Muscle of leg (tissue), 11 donors: Measurements from ENCODE around the gene OR8K3. TPM values are rescaled to one million over a fixed set of nuclear protein-coding genes. Genes with fewer than 3 reads are reported as not detected.

Experiments used
- DNase-seq: peaks from one replicate; pipeline ENCODE4 v3.0.0; 2013
- H3K27ac ChIP-seq: one replicate; pipeline ENCODE4 v1.5.1; 2013; ENCODE audit warnings: mild to moderate bottlenecking, low read length, control low read depth
- H3K27me3 ChIP-seq: one replicate; pipeline ENCODE4 v1.6.1; 2013; ENCODE audit warnings: low read length; ENCODE audit not compliant: control insufficient read depth, insufficient read depth
- H3K36me3 ChIP-seq: one replicate; pipeline ENCODE4 v1.6.1; 2013; ENCODE audit warnings: low read length; ENCODE audit not compliant: control insufficient read depth, insufficient read depth
- H3K4me1 ChIP-seq: one replicate; pipeline ENCODE4 v1.6.1; 2013; ENCODE audit warnings: low read length; ENCODE audit not compliant: control insufficient read depth, insufficient read depth
- H3K4me3 ChIP-seq: one replicate; pipeline ENCODE4 v1.5.1; 2013; ENCODE audit warnings: low read length, control low read depth
- H3K9me3 ChIP-seq: replicated peaks from 2 replicates; pipeline ENCODE4 v1.6.1; 2013; ENCODE audit warnings: low read depth, low read length; ENCODE audit not compliant: control insufficient read depth
- WGBS: methylation state at CpG from one replicate; pipeline ENCODE4 v1.1.5; 2013; ENCODE audit warnings: missing lambda C conversion rate; ENCODE audit not compliant: insufficient coverage; 5-methylcytosine and 5-hydroxymethylcytosine counted together
- polyA plus RNA-seq, 8 donors: library from polyadenylated mRNA; unstranded; fragments of 120-200 nt; gene quantifications; one replicate each; pipeline versions ENCODE4 v1.2.1 to v1.2.3, GENCODE V29; 2013; ENCODE audit warnings: inconsistent platforms in 1 of 8, low replicate concordance in 1 of 8; ENCODE audit not compliant: insufficient read length in 8 of 8, insufficient read depth in 1 of 8
- total RNA-seq: library from RNA; stranded (reverse); fragments of 120-200 nt; gene quantifications from one replicate; pipeline ENCODE4 v1.2.4, GENCODE V29; 2013

Gene OR8K3
- total and polyA plus RNA-seq, 9 donors: not detected

GRCh38 chr11:56353991-56354390 lies 39.0 kb downstream of the OR8K3 start, which contains the start of gene OR8J1:
TSS of gene OR8J1 (plus strand) at chr11:56354291. CDS start at chr11:56360247, 5,956 bp downstream.
- H3K36me3 ChIP-seq: no peaks in the 10 kb centered on the region

More at GRCh38 chr11:56353991-56354390, 39.0 kb downstream of the OR8K3 start, which contains the start of gene OR8J1:
- no CpG with 5 or more reads among the region's 2 CpGs for WGBS
- Histone ChIP-seq H3K27me3 (no peaks in the 10 kb centered on the region), H3K4me1 (no peaks in the 10 kb centered on the region), H3K9me3 (no peaks in the 10 kb centered on the region), H3K27ac (no peak within 1 kb of the TSS), H3K4me3 (no peak within 1 kb of the TSS)
- DNase-seq: no peak

Other genes starting within 250 kb of the OR8K3 start
- gene OR8I2, start 221.8 kb upstream of the OR8K3 start, total RNA-seq: not detected
- gene OR8I2, start 221.8 kb upstream of the OR8K3 start, polyA plus RNA-seq: not detected
- gene OR8H2, start 211.5 kb upstream of the OR8K3 start, total RNA-seq: not detected
- under 1 TPM in 3 of 8 donors, not detected in 5; 0.04 to 0.13 (median 0.05) TPM for gene OR8H2, start 211.5 kb upstream of the OR8K3 start, polyA plus RNA-seq
- gene OR8H3, start 192.8 kb upstream of the OR8K3 start, total RNA-seq: not detected
- not detected for gene OR8H3, start 192.8 kb upstream of the OR8K3 start, polyA plus RNA-seq
- gene OR8J3, start 174.9 kb upstream of the OR8K3 start, total RNA-seq: not detected
- gene OR8J3, start 174.9 kb upstream of the OR8K3 start, polyA plus RNA-seq: not detected
- gene OR8K5, start 154.8 kb upstream of the OR8K3 start, total RNA-seq: not detected
- not detected for gene OR8K5, start 154.8 kb upstream of the OR8K3 start, polyA plus RNA-seq
- not detected for gene OR5J2, start 138.5 kb upstream of the OR8K3 start, total RNA-seq
- gene OR5J2, start 138.5 kb upstream of the OR8K3 start, polyA plus RNA-seq: not detected
- not detected for gene OR5T2, start 80.9 kb upstream of the OR8K3 start, total RNA-seq
- not detected for gene OR5T2, start 80.9 kb upstream of the OR8K3 start, polyA plus RNA-seq
- not detected for gene OR5T3, start 62.9 kb upstream of the OR8K3 start, total RNA-seq
- not detected for gene OR5T3, start 62.9 kb upstream of the OR8K3 start, polyA plus RNA-seq
- not detected for gene OR5T1, start 41.0 kb upstream of the OR8K3 start, total RNA-seq
- not detected for gene OR5T1, start 41.0 kb upstream of the OR8K3 start, polyA plus RNA-seq
- gene OR8H1, start 22.9 kb upstream of the OR8K3 start, total RNA-seq: not detected
- gene OR8H1, start 22.9 kb upstream of the OR8K3 start, polyA plus RNA-seq: under 1 TPM in 1 of 8 donors, not detected in 7; 0.12 TPM
- not detected for gene OR8K1, start 30.9 kb downstream of the OR8K3 start, total RNA-seq
- not detected for gene OR8K1, start 30.9 kb downstream of the OR8K3 start, polyA plus RNA-seq
- not detected for gene OR8J1, start 39.1 kb downstream of the OR8K3 start, total RNA-seq
- not detected for gene OR8J1, start 39.1 kb downstream of the OR8K3 start, polyA plus RNA-seq
- gene OR8U1, start 60.5 kb downstream of the OR8K3 start, total RNA-seq: not detected
- gene OR8U1, start 60.5 kb downstream of the OR8K3 start, polyA plus RNA-seq: not detected
- gene OR5AL1, start 97.6 kb downstream of the OR8K3 start, total RNA-seq: not detected
- gene OR5AL1, start 97.6 kb downstream of the OR8K3 start, polyA plus RNA-seq: not detected
- gene OR5M3, start 158.2 kb downstream of the OR8K3 start, total RNA-seq: not detected
- gene OR5M3, start 158.2 kb downstream of the OR8K3 start, polyA plus RNA-seq: not detected
- not detected for gene OR5M8, start 176.2 kb downstream of the OR8K3 start, total RNA-seq
- gene OR5M8, start 176.2 kb downstream of the OR8K3 start, polyA plus RNA-seq: not detected
- not detected for gene OR5M11, start 228.1 kb downstream of the OR8K3 start, total RNA-seq
- gene OR5M11, start 228.1 kb downstream of the OR8K3 start, polyA plus RNA-seq: not detected